ENCODE data around the gene RPL27A.
"Not testable (repeated sequence)": the region's sequence is repeated elsewhere in the genome, so short reads cannot be mapped to it uniquely, and the experiment has no call there.

RPL27A gene

GRCh38 chr11:8682303-8683114 is at the start of gene RPL27A, which contains the start of gene TRIM66:
TSS of gene RPL27A (plus strand) at chr11:8682792. CDS start at chr11:8682814, 22 bp downstream.
TSS of gene TRIM66 (minus strand) at chr11:8682665. CDS start at chr11:8672274, 10,391 bp downstream.
- peak; percentile 86 to 99 (median 95) for DNase-seq

GRCh38 chr11:8634498-8634897 is 48.1 kb upstream of the RPL27A start:
- no peak for DNase-seq

DNA sequence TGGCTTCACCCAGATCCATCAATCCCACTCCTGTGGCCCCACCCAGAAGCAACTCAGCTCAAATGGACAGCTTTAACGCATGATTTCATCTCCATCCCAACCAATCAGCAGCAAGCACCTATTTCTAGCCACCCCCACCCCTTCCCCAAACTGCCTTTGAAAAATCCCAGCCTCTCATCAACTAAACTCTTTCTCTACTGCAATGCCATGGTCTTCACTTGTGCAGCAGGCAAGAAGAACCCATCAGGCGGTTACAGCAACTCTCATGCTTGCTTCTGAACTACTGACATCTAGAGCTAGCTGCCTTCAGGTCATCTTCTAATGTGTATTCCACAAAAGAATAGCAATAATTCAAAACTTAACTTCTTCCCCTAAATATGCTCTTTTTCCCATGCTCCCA is 46.5 kb upstream of the RPL27A start:
- no peak for DNase-seq

DNA sequence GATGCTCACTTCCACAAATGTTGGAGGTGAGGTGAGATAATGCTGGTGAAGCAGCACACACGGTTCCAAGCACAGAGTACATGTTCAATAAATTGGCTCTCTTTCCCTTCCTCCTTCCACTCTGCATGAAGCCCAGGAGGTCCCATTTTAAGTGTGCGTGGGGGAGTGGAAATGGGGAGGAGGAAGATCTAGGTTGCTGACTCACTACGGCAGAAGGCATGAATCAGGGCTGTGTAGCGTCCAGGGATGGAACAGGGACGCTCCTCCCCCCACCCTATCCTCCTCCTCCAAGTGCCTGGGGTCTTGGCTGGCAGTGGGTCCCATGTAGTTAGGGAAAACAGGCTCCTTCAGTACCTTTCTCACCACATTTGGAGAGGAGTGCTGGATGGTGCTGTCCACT is 44.3 kb upstream of the RPL27A start:
- no peak for DNase-seq

- no peak for DNase-seq
Observed at GRCh38 chr11:8639655-8640054, 42.9 kb upstream of the RPL27A start.

DNA sequence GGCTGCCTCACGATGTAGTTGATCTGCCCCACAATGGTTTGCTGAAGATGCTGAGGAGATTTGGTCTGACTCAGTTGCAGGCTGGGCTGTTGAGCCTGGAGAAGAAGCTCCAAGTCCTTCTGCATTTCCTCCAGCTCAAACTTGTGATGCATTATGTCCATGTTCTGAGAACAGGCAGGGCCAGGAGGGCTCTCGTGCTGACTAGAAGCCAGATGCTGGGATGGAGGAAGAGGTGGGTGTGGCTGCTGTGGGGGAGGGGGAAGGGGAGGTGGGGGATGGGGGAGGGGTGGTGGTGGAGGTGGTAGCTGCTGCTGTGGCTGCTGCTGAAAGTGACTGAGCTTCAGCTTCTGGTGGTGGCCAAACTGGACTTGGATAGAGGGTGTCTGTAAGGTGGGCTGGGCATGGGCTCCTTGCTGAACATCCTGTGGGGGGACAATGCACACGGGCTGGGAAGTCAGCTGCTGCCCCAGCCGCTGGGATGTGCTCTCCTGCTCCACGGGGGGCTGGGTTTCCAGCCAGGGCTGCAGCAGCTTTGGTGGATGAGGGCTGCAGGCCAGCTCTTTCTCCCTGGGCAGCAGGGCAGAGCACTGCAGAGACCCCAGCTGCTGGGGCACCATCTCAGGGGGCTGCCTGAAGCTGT is 42.2 kb upstream of the RPL27A start:
- no peak for DNase-seq

- no peak for DNase-seq
Observed at GRCh38 chr11:8641332-8641731, 41.3 kb upstream of the RPL27A start.

- DNase-seq: no peak
Observed at GRCh38 chr11:8642196-8642841, 40.3 kb upstream of the RPL27A start.

DNA sequence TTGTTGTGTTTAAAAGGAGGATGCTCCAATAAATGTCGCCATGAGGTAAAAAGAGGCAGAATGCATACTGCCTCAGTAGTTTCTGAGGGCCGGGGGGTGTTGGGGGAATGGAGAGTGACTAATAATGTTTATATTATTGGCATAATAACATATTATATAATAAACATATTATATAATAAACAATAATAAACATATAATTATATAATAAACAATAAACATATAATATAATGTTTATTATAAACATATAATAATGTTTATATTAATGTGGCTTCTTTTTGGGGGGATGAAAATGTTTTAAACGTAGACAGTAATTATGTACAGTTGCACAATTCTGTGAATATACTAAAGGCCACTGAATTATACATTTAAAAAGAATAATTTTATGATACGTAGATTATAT is 35.7 kb upstream of the RPL27A start:
- DNase-seq: no peak

DNA sequence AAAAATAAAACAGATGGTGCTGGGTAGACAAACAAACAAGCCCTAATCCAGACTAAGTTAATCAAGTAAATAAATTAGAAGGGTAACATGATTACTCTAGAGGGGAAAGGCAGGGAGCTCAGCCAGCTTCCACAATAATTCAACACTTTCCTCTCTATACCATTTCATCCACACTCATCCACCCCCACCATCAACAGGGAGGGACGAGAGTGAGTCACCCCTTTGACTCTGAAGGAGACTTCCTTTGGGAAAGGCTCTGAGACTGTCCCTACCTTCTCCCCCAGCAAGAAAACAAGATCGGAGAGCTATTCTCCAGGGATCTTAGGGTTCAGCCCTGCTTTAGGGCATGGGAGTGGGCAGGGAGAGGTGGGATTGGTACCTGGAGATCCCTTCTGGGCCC is 33.2 kb upstream of the RPL27A start:
- no peak for DNase-seq

- DNase-seq: no peak
Observed at GRCh38 chr11:8650401-8650990, 32.1 kb upstream of the RPL27A start.

DNA sequence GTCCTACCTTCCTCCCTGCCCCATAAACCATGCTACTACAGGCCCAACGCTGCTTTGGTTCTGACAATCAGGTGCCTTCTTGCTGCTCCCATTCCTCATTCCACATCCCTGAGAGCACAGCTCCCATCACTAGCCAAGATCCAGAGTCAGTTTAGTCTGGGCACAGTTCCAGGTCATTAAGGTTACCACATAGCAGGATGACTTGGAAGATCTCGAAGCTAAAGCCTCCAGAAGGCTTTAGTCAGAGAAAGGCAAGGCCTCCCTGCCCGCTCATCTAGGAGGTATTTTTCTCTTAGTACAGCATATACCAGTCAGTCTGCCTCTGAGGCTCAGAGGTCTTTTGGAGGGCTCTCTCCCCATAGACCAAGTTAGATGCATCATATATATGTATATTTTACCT is 30.5 kb upstream of the RPL27A start:
- DNase-seq: no peak

DNA sequence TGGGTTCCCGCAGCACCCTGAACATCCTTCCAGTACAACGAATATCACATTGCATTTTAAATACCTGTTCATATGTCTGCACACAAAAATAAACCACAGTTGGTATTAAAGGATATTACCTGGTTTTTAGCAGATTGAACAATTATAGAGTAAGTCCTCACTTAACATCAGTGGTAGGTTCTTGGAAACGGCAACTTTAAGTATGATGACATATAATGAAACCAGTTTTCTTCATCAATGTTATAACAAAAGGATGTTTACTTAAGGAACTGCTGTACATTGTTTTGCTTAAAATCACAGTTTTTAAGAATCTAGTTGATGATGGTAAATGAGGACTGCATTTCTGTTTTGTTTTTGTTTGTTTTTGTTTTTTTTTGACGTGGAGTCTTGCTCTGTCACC is 28.1 kb upstream of the RPL27A start:
- DNase-seq: no peak

GRCh38 chr11:8656291-8656690 is 26.3 kb upstream of the RPL27A start:
- no peak for DNase-seq

GRCh38 chr11:8658321-8659057 is 24.1 kb upstream of the RPL27A start:
- peak in 17 of 58 donors; percentile 6 to 86 (median 29) for DNase-seq

DNA sequence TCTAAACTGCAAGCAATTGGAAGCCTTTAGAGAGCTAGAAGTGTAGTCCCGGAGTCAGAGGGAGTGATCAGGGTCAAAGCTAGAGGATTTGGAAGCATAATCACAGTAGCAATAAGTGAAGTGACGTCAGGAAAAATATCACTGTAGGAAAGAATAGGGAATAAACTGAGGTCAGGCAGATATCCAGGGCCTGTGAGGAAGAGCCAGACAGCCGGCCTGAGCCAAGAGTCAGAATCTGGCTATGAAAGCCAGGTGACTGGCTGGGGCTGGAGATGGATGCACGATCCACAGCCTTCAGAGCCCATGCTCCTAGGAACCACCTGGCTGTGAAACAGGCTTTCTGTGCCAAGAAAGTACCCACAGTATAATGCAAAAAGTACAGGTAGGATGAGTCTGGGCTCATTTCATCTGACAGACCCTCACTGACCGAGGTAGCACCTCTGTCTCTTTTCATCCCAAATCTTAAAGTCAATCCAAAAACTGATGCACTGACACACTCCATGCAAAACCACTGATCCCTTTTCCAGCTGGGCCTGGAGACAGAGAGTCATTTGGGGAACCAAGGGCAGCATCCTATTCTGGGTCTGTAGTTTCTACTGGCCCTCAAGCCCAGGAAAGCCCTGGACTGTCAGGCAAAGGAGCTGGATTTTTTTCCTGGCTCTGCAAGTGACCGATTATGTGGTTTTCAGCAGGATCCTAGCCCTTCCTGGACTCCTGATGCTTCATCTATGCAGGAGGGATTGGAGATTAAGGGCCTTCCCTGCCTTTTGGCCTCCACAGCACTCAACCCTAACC is 21.4 kb upstream of the RPL27A start:
- no peak for DNase-seq

GRCh38 chr11:8665222-8665621 is 17.4 kb upstream of the RPL27A start:
- DNase-seq: no peak

GRCh38 chr11:8670081-8670480 is 12.5 kb upstream of the RPL27A start:
- not testable (repeated sequence) for DNase-seq

GRCh38 chr11:8671193-8671612 is 11.4 kb upstream of the RPL27A start:
- peak in 45 of 58 donors; percentile 8 to 91 (median 58) for DNase-seq

GRCh38 chr11:8671651-8672062 is 10.9 kb upstream of the RPL27A start:
- DNase-seq: peak in 16 of 58 donors; percentile 4 to 74 (median 36)
